GM12878 (cell line): Measurements from ENCODE around the gene PTPRN2. TPM values are rescaled to one million over a fixed set of nuclear protein-coding genes. Genes with fewer than 3 reads are reported as not detected.

Experiments
- ATAC-seq: fragments of 200-7000 bp; cut with Tn5 transposase; 3 replicates; pipeline ENCODE4 v1.9.1; 2020; ENCODE audit warnings: mild to moderate bottlenecking, moderate library complexity
- BruUV-seq: library from RNA; stranded (reverse); fragments of 400-500 nt; replicated peaks from 2 replicates; lab custom pipeline; 2021; lab: Mats Ljungman, UMichigan
- CTCF ChIA-PET: fragments of 300-600 bp; sonication (Branson Sonifier 250); formaldehyde crosslinking; extraction: SDS; loops from one replicate; lab custom pipeline; 2021; ENCODE audit warnings: inconsistent platforms; lab: Yijun Ruan, JAX
- POLR2A ChIA-PET: fragments of 350-600 bp; formaldehyde crosslinking; extraction: SDS; loops from one replicate; lab custom pipeline; 2021; ENCODE audit warnings: inconsistent platforms; lab: Charles Lee
- RAD21 ChIA-PET: fragments of 300-600 bp; sonication (Branson Sonifier 250); formaldehyde crosslinking; loops from one replicate; lab custom pipeline; 2023; ENCODE audit warnings: antibody characterized with exemption; ENCODE audit not compliant: unreplicated experiment; lab: Charles Lee
- SMC1A ChIA-PET: fragments of 300-600 bp; sonication (Branson Sonifier 250); formaldehyde crosslinking; loops from one replicate; lab custom pipeline; 2023; ENCODE audit not compliant: unreplicated experiment, uncharacterized antibody; lab: Charles Lee
- DNase-seq: peaks from one replicate; pipeline ENCODE4 v3.0.0-alpha.2; 2011; ENCODE audit warnings: low read depth, low spot score
- FAIRE-seq: peaks from 3 replicates; lab custom pipeline; 2011; peaks lifted over from hg19 to GRCh38; lab: Jason Lieb, UNC
- H2AFZ ChIP-seq: 2 replicates; pipeline ENCODE4 v1.6.0; 2011; ENCODE audit warnings: low read depth, low read length, control low read depth; ENCODE audit not compliant: control insufficient read depth
- H3K27ac ChIP-seq: 2 replicates; pipeline ENCODE4 v1.5.1; 2011; ENCODE audit warnings: control low read depth; ENCODE audit not compliant: control insufficient read depth, insufficient read depth
- H3K27me3 ChIP-seq, 2 experiments: replicated peaks in 1 of 2; 2 replicates each; pipeline versions ENCODE4 v1.6.0 to v1.6.1; 2011; ENCODE audit warnings: low read length in 1 of 2; ENCODE audit not compliant: control insufficient read depth in 2 of 2, insufficient read depth in 2 of 2
- H3K36me3 ChIP-seq, 2 experiments: 2 replicates each; pipeline ENCODE4 v1.5.1; 2011; ENCODE audit warnings: low read length in 1 of 2; ENCODE audit not compliant: control insufficient read depth in 2 of 2, insufficient read depth in 2 of 2
- H3K4me1 ChIP-seq: 2 replicates; pipeline ENCODE4 v1.6.1; 2011; ENCODE audit warnings: mild to moderate bottlenecking, low read length, moderate library complexity, mixed read lengths; ENCODE audit not compliant: control insufficient read depth, insufficient read depth
- H3K4me2 ChIP-seq: 2 replicates; pipeline ENCODE4 v1.6.0; 2011; ENCODE audit warnings: control low read depth; ENCODE audit not compliant: control insufficient read depth, insufficient read depth
- H3K4me3 ChIP-seq: fragments of 200-600 bp; sonication (generic); 2 replicates; pipeline ENCODE4 v1.5.1; 2016
- H3K79me2 ChIP-seq: 2 replicates; pipeline ENCODE4 v1.6.0; 2011; ENCODE audit warnings: low read length; ENCODE audit not compliant: control insufficient read depth, insufficient read depth
- H3K9ac ChIP-seq: 2 replicates; pipeline ENCODE4 v1.8.0; 2011; ENCODE audit warnings: low read length, control low read depth, mixed read lengths; ENCODE audit not compliant: control insufficient read depth, insufficient read depth
- H3K9me3 ChIP-seq: replicated peaks from 3 replicates; pipeline ENCODE4 v1.5.1; 2011; ENCODE audit warnings: mild to moderate bottlenecking, low read length; ENCODE audit not compliant: control insufficient read depth, insufficient read depth
- H4K20me1 ChIP-seq: 2 replicates; pipeline ENCODE4 v1.6.0; 2011; ENCODE audit not compliant: control insufficient read depth, insufficient read depth
- BACH1 ChIP-seq: fragments of 450-650 bp; IDR thresholded peaks from 2 replicates; pipeline ENCODE4 v1.6.1; 2017; ENCODE audit warnings: mild to moderate bottlenecking, borderline replicate concordance
- CBFB ChIP-seq: IDR thresholded peaks from 2 replicates; pipeline ENCODE4 v1.6.1; 2016; ENCODE audit warnings: antibody characterized with exemption, low read depth
- HCFC1 ChIP-seq: fragments of 150-350 bp; IDR thresholded peaks from 2 replicates; pipeline ENCODE4 v1.6.1; 2014; ENCODE audit warnings: low read length
- HDAC6 ChIP-seq: fragments of 200-600 bp; sonication (generic); IDR thresholded peaks from one replicate; pipeline ENCODE4 v1.8.0; 2017; ENCODE audit warnings: antibody characterized with exemption; ENCODE audit not compliant: unreplicated experiment
- MYB ChIP-seq: fragments of 150-350 bp; IDR thresholded peaks from 2 replicates; pipeline ENCODE4 v1.6.1; 2014; ENCODE audit warnings: mild to moderate bottlenecking, low read depth, low read length, borderline replicate concordance
- NR2F1 ChIP-seq: fragments of 450-650 bp; conservative IDR thresholded peaks from 2 replicates; pipeline ENCODE4 v1.6.1; 2017; ENCODE audit warnings: mild to moderate bottlenecking
- TCF7 ChIP-seq: IDR thresholded peaks from 2 replicates; pipeline ENCODE4 v1.6.1; 2014; ENCODE audit warnings: antibody characterized with exemption, borderline replicate concordance
- USF2 ChIP-seq: IDR thresholded peaks from 2 replicates; pipeline ENCODE4 v1.6.1; 2011; ENCODE audit warnings: low read depth, low read length, improper control_type of control experiment, borderline replicate concordance
- YY1 ChIP-seq: IDR thresholded peaks from 2 replicates; pipeline ENCODE4 v1.6.1; 2011; ENCODE audit warnings: low read depth, mild to moderate bottlenecking, low read length
- ZNF592 ChIP-seq: fragments of 450-650 bp; IDR thresholded peaks from 2 replicates; pipeline ENCODE4 v1.6.1; 2017; ENCODE audit warnings: mild to moderate bottlenecking, moderate library complexity
- ZNF687 ChIP-seq: fragments of 450-650 bp; IDR thresholded peaks from 2 replicates; pipeline ENCODE4 v1.6.1; 2017; ENCODE audit warnings: mild to moderate bottlenecking, moderate library complexity
- WGBS: methylation state at CpG from one replicate; pipeline ENCODE4 v1.1.6; 2016; ENCODE audit warnings: low lambda C conversion rate; ENCODE audit not compliant: insufficient replicate concordance, insufficient coverage; ENCODE audit errors: missing lambda C conversion rate; 5-methylcytosine and 5-hydroxymethylcytosine counted together
- in situ Hi-C: fragments of 300-500 bp; cut with MboI; formaldehyde crosslinking; loops from 9 replicates; pipeline ENCODE4 v1.14.3; 2018; ENCODE audit warnings: mixed read lengths
- intact Hi-C: fragments of 100-400 bp; cut with micrococcal nuclease; formaldehyde crosslinking; loops from one replicate; pipeline ENCODE4 v1.14.2; 2022; ENCODE audit not compliant: unreplicated experiment
- polyA plus RNA-seq, 11 experiments: library from polyadenylated mRNA; depleted of rRNA in 4 of 11; unstranded in 6 of 11; stranded (reverse) in 5 of 11; fragments of >200 nt; fragmentation: Nextera tagmentation in 4 of 11; fragmentation: Illumina TruSeq in 1 of 11; extraction: Ambion mirVana in 4 of 11; extraction: Trizol in 1 of 11; gene quantifications; 1 replicate in 1 of 11; 2 replicates in 10 of 11; pipeline versions ENCODE4 v1.2.1 to v1.2.3, GENCODE V29; 2011 to 2016; ENCODE audit warnings: inconsistent platforms in 2 of 11, missing spikeins in 2 of 11, low read depth in 1 of 11
- total RNA-seq, 4 experiments: library from RNA; depleted of rRNA in 3 of 4; stranded (reverse); fragments of >200 nt in 3 of 4; fragmentation: Illumina TruSeq in 1 of 4; extraction: Trizol in 1 of 4; gene quantifications; 2 replicates each; pipeline versions ENCODE4 v1.2.1 to v1.2.3, GENCODE V29; 2013 to 2021

PTPRN2 gene
- total and polyA plus RNA-seq, 10 of the 15 experiments (the other 5 are each of a cell fraction or from before 2014, with no cell fraction given) = 5.4 TPM; not detected in 9

GRCh38 chr7:157686285-157686894 is 901.2 kb downstream of the PTPRN2 start (continued):
- TF ChIP-seq ZNF687 = no peak
- TF ChIP-seq TCF7 = no peak
- TF ChIP-seq HCFC1 = no peak
- no peak for TF ChIP-seq CBFB

GRCh38 chr7:157685430-157686284 is 902.0 kb downstream of the PTPRN2 start:
- Histone ChIP-seq H3K9me3 (no peaks in the 10 kb centered on the region; the same call in 2 of the 3 replicates), H3K79me2 (no peaks in the 10 kb centered on the region), H3K4me2 (no peak overlapping the region), H4K20me1 (no peaks in the 10 kb centered on the region), H3K9ac (no peak overlapping the region), H3K4me1 (no peaks in the 10 kb centered on the region), H2AFZ (no peak overlapping the region), H3K36me3 (no peaks in the 10 kb centered on the region), H3K4me3 (no peak overlapping the region), H3K27ac (no peak overlapping the region), H3K27me3 (no peaks in the 10 kb centered on the region; a peak in 2 of 4 replicates)
- 40% methylated on average over 47 of the region's 77 CpGs for WGBS
- no TSS peak for BruUV-seq
- SMC1A ChIA-PET = no interaction called here
- DNase-seq (no peak), ATAC-seq (no peak), FAIRE-seq (no peak)
- in situ Hi-C loops = no loop called here
- intact Hi-C loops = no loop called here
- POLR2A ChIA-PET = no interaction called here
- RAD21 ChIA-PET = no interaction called here
- CTCF ChIA-PET = no interaction called here
- TF ChIP-seq HDAC6 (no peak), USF2 (no peak), BACH1 (no peak), ZNF592 (no peak), NR2F1 (no peak), YY1 (no peak), MYB (no peak)
